MM.1S (cell line): Measurements from ENCODE around the gene MTHFD1L.
A peak's percentile ranks its signal among the peaks of the same experiment; 100 is the strongest.

Experiments used
- DNase-seq: peaks from one replicate; pipeline ENCODE4 v3.0.0-alpha.2; 2015
- H2AFZ ChIP-seq: fragments of 300-600 bp; sonication (generic); 2 replicates; pipeline ENCODE4 v1.6.0; 2016; ENCODE audit warnings: antibody characterized with exemption, low read length
- H3F3A ChIP-seq: fragments of 300-600 bp; sonication (generic); 2 replicates; pipeline ENCODE4 v1.6.1; 2016; ENCODE audit warnings: mild to moderate bottlenecking, antibody characterized with exemption, low read length, moderate library complexity, mixed read lengths; ENCODE audit not compliant: insufficient read depth
- H3K27ac ChIP-seq: fragments of 300-600 bp; sonication (generic); 2 replicates; pipeline ENCODE4 v1.5.1; 2016; ENCODE audit warnings: mild to moderate bottlenecking, low read length
- H3K27me3 ChIP-seq: fragments of 300-600 bp; sonication (generic); replicated peaks from 2 replicates; pipeline ENCODE4 v1.6.0; 2016; ENCODE audit warnings: low read length; ENCODE audit not compliant: insufficient read depth
- H3K36me3 ChIP-seq: fragments of 300-600 bp; sonication (generic); replicated peaks from 2 replicates; pipeline ENCODE4 v1.6.1; 2016; ENCODE audit warnings: mild to moderate bottlenecking, low read length, mixed read lengths; ENCODE audit not compliant: insufficient read depth
- H3K4me1 ChIP-seq: fragments of 300-600 bp; sonication (generic); 2 replicates; pipeline ENCODE4 v1.6.1; 2016; ENCODE audit warnings: low read length, mixed read lengths
- H3K4me2 ChIP-seq: fragments of 300-600 bp; sonication (generic); 2 replicates; pipeline ENCODE4 v1.6.0; 2016; ENCODE audit warnings: low read depth, low read length
- H3K4me3 ChIP-seq: fragments of 300-600 bp; sonication (generic); 2 replicates; pipeline ENCODE4 v1.5.1; 2016; ENCODE audit warnings: low read length, mixed read lengths
- H3K79me2 ChIP-seq: fragments of 300-600 bp; sonication (generic); 2 replicates; pipeline ENCODE4 v1.6.1; 2016; ENCODE audit warnings: mixed run types, low read length, mixed read lengths
- H3K9ac ChIP-seq: fragments of 300-600 bp; sonication (generic); 2 replicates; pipeline ENCODE4 v1.6.1; 2016; ENCODE audit warnings: low read length, mixed read lengths
- H3K9me2 ChIP-seq: fragments of 300-600 bp; sonication (generic); replicated peaks from 2 replicates; pipeline ENCODE4 v1.6.1; 2016; ENCODE audit warnings: mild to moderate bottlenecking, low read length, mixed read lengths; ENCODE audit not compliant: insufficient read depth
- H3K9me3 ChIP-seq: fragments of 300-600 bp; sonication (generic); replicated peaks from 2 replicates; pipeline ENCODE4 v1.6.1; 2016; ENCODE audit warnings: mild to moderate bottlenecking, low read length, mixed read lengths; ENCODE audit not compliant: insufficient read depth
- H4K20me1 ChIP-seq: fragments of 300-600 bp; sonication (generic); 2 replicates; pipeline ENCODE4 v1.6.1; 2016; ENCODE audit warnings: mild to moderate bottlenecking, low read length, moderate library complexity, mixed read lengths; ENCODE audit not compliant: insufficient read depth
- EZH2 ChIP-seq: fragments of 300-600 bp; sonication (generic); optimal IDR thresholded peaks from 2 replicates; pipeline ENCODE3; 2017; ENCODE audit warnings: low read depth, mild to moderate bottlenecking, antibody characterized with exemption, low read length, mixed read lengths
- EZH2phosphoT487 ChIP-seq: fragments of 300-600 bp; sonication (generic); IDR thresholded peaks from 2 replicates; pipeline ENCODE4 v1.6.1; 2018; ENCODE audit warnings: antibody characterized with exemption, low read length
- TF ChIP-seq, protein P1 (sequence below): fragments of 300-600 bp; sonication (generic); IDR thresholded peaks from 2 replicates; pipeline ENCODE4 v1.5.1; 2016; ENCODE audit warnings: antibody characterized with exemption, low read length, mixed read lengths

MTHFD1L gene

DNA sequence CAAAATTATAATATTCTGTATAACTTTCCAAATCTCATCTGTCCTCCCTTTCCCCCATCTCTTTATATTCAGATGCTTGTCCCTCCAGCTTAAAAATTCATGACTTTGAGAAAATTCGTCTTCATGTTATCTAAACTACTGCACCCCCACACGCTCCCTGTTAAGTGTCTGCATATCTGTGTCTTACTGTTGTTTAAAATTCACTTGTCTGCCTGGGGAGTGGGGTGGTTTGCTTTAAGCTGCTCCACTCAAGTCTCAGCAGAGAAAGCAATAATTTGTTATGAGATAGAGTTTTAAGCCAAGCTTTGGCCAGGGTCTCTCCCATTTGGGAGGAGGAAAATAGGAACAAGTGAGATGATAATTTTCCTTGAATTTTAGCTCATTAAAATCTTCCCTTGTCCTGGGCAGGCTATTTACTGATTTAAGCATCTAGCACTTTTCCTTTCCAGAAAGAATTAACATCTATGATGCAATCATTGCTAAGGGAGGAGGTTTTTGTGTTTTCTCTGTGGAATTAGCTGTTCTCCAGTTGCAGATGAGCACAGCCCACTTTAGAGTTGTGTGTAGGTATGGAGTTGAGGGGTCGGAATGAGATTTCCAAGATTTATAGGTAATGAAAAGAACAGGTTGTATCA, 36.8 kb downstream of the MTHFD1L start:
- Histone ChIP-seq H3F3A (no peaks in the 10 kb centered on the region), H3K79me2 (no peaks in the 10 kb centered on the region), H2AFZ (no peak overlapping the region), H3K27me3 (no peaks in the 10 kb centered on the region), H3K4me2 (no peak overlapping the region), H3K9me2 (no peaks in the 10 kb centered on the region), H3K9me3 (no peaks in the 10 kb centered on the region), H4K20me1 (no peaks in the 10 kb centered on the region), H3K36me3 (no peaks in the 10 kb centered on the region), H3K4me1 (peaks cover under 1% of the 10 kb centered on the region; the same call in 1 of the 2 replicates), H3K27ac (no peak overlapping the region), H3K4me3 (no peak overlapping the region), H3K9ac (no peak overlapping the region)
- TF ChIP-seq EZH2phosphoT487 (no peak), EZH2 (no peak)
- TF ChIP-seq, protein P1, sequence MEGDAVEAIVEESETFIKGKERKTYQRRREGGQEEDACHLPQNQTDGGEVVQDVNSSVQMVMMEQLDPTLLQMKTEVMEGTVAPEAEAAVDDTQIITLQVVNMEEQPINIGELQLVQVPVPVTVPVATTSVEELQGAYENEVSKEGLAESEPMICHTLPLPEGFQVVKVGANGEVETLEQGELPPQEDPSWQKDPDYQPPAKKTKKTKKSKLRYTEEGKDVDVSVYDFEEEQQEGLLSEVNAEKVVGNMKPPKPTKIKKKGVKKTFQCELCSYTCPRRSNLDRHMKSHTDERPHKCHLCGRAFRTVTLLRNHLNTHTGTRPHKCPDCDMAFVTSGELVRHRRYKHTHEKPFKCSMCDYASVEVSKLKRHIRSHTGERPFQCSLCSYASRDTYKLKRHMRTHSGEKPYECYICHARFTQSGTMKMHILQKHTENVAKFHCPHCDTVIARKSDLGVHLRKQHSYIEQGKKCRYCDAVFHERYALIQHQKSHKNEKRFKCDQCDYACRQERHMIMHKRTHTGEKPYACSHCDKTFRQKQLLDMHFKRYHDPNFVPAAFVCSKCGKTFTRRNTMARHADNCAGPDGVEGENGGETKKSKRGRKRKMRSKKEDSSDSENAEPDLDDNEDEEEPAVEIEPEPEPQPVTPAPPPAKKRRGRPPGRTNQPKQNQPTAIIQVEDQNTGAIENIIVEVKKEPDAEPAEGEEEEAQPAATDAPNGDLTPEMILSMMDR, result no peak
- DNase-seq, result no peak

GRCh38 chr6:150905769-150906168, 40.3 kb downstream of the MTHFD1L start:
- H3K27me3 ChIP-seq, result no peaks in the 10 kb centered on the region
- H3K36me3 ChIP-seq, result no peaks in the 10 kb centered on the region
- H3K9me3 ChIP-seq, result no peaks in the 10 kb centered on the region
- H3K9ac ChIP-seq, result no peak overlapping the region
- no peaks in the 10 kb centered on the region for H3F3A ChIP-seq
- H3K4me3 ChIP-seq, result no peak overlapping the region
- no peaks in the 10 kb centered on the region for H4K20me1 ChIP-seq
- H3K9me2 ChIP-seq, result no peaks in the 10 kb centered on the region
- H3K4me2 ChIP-seq, result no peak overlapping the region
- TF ChIP-seq EZH2, result no peak
- TF ChIP-seq, protein P1, result peak; percentile 15; the same call in 1 of the 2 replicates
- H2AFZ ChIP-seq, result no peak overlapping the region
- H3K4me1 ChIP-seq, result no peaks in the 10 kb centered on the region
- no peaks in the 10 kb centered on the region for H3K79me2 ChIP-seq
- no peak for DNase-seq
- H3K27ac ChIP-seq, result no peak overlapping the region

DNA sequence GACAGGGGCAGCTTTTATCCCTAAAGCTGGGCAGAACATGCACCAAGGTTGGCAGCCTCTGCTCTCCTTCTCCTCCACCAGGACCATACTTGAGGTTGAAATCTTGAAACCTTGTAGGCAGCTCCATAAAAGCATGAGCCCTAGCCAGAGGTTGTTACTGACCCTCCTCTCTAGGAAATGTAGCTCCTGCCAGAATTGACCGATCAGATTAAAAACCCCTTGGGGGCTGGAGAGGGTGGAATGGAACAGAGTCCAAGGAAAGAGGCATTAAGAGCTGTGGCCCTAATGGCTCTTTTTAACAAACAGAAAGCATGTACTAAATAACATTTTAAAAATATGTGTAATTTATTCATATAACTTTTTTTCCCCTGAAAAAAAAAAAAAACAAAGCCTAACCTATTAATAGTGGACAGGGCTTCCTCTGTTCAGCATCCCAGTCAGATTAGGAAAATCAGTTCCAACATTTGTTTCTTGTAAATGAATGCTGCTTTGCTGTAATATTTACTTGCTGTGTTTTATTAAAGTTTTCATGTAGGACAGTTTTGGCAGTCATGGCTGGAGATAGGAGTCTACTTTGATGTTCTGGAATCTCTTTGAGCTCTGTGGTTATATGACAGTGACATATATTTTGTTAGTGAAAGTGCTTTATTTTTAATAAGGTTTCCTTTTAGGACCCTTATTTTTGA, 41.3 kb downstream of the MTHFD1L start:
- no peaks in the 10 kb centered on the region for H3K9me3 ChIP-seq
- no peaks in the 10 kb centered on the region for H3K79me2 ChIP-seq
- no peaks in the 10 kb centered on the region for H3K27me3 ChIP-seq
- no peak overlapping the region for H3K4me3 ChIP-seq
- H3K36me3 ChIP-seq, result no peaks in the 10 kb centered on the region
- no peaks in the 10 kb centered on the region for H3K9me2 ChIP-seq
- H3K4me1 ChIP-seq, result no peaks in the 10 kb centered on the region
- TF ChIP-seq, protein P1, result no peak
- TF ChIP-seq EZH2 (no peak), EZH2phosphoT487 (no peak)
- H3F3A ChIP-seq, result no peaks in the 10 kb centered on the region
- no peak overlapping the region for H3K4me2 ChIP-seq
- H4K20me1 ChIP-seq, result no peaks in the 10 kb centered on the region
- no peak for DNase-seq
- H2AFZ ChIP-seq, result no peak overlapping the region
- H3K9ac ChIP-seq, result no peak overlapping the region
- no peak overlapping the region for H3K27ac ChIP-seq
